GM23338 (cell line): ENCODE results near the gene PKD1. TPM values are rescaled to one million over a fixed set of nuclear protein-coding genes. Genes with fewer than 3 reads are reported as not detected.

Experiments used
- ATAC-seq: fragments of 200-7000 bp; cut with Tn5 transposase; 3 replicates; pipeline ENCODE4 v1.9.1; 2020
- DNase-seq: peaks from one replicate; pipeline ENCODE4 v3.0.0-alpha.2; 2015; ENCODE audit warnings: low spot score
- H2AFZ ChIP-seq: fragments of 200-600 bp; sonication (generic); 2 replicates; pipeline ENCODE4 v1.8.0; 2016; ENCODE audit warnings: antibody characterized with exemption, mild to moderate bottlenecking, moderate library complexity
- H3F3A ChIP-seq: fragments of 200-600 bp; sonication (generic); replicated peaks from 2 replicates; pipeline ENCODE4 v1.8.0; 2017; ENCODE audit warnings: antibody characterized with exemption, mixed run types, low read depth
- H3K27ac ChIP-seq: fragments of 200-600 bp; sonication (generic); 2 replicates; pipeline ENCODE4 v1.6.1; 2016; ENCODE audit warnings: low read depth
- H3K27me3 ChIP-seq: fragments of 200-600 bp; sonication (generic); 2 replicates; pipeline ENCODE4 v1.8.0; 2016; ENCODE audit warnings: mild to moderate bottlenecking, mixed run types, moderate library complexity; ENCODE audit not compliant: insufficient read depth
- H3K36me3 ChIP-seq: fragments of 200-600 bp; sonication (generic); 2 replicates; pipeline ENCODE4 v1.8.0; 2016; ENCODE audit warnings: mild to moderate bottlenecking; ENCODE audit not compliant: insufficient read depth
- H3K4me1 ChIP-seq: fragments of 200-600 bp; sonication (generic); 2 replicates; pipeline ENCODE4 v1.8.0; 2016; ENCODE audit warnings: mild to moderate bottlenecking, moderate library complexity; ENCODE audit not compliant: insufficient read depth
- H3K4me2 ChIP-seq: fragments of 200-600 bp; sonication (generic); 2 replicates; pipeline ENCODE4 v1.7.1; 2017; ENCODE audit warnings: mixed run types
- H3K4me3 ChIP-seq: fragments of 200-600 bp; sonication (generic); 2 replicates; pipeline ENCODE4 v1.6.1; 2016; ENCODE audit warnings: mixed run types
- H3K79me2 ChIP-seq: fragments of 200-600 bp; sonication (generic); replicated peaks from 2 replicates; pipeline ENCODE4 v1.8.0; 2017; ENCODE audit warnings: mild to moderate bottlenecking; ENCODE audit not compliant: insufficient read depth
- H3K9me2 ChIP-seq: fragments of 200-600 bp; sonication (generic); 2 replicates; pipeline ENCODE4 v1.8.0; 2017; ENCODE audit not compliant: insufficient read depth
- H4K20me1 ChIP-seq: fragments of 200-600 bp; sonication (generic); replicated peaks from 2 replicates; pipeline ENCODE4 v1.8.0; 2017; ENCODE audit warnings: mild to moderate bottlenecking; ENCODE audit not compliant: insufficient read depth
- H3K27ac Mint-ChIP-seq: 2 replicates; pipeline ENCODE4 v1.8.0; 2020; ENCODE audit warnings: inconsistent platforms, mild to moderate bottlenecking, moderate library complexity, mixed read lengths
- H3K27me3 Mint-ChIP-seq: 3 replicates; pipeline ENCODE4 v1.8.0; 2022; ENCODE audit warnings: low read depth, mild to moderate bottlenecking, moderate library complexity, mixed read lengths, inconsistent platforms; ENCODE audit not compliant: insufficient read depth, poor library complexity
- H3K36me3 Mint-ChIP-seq: 3 replicates; pipeline ENCODE4 v1.8.0; 2021; ENCODE audit warnings: low read depth, mild to moderate bottlenecking, inconsistent platforms, moderate library complexity, mixed read lengths
- H3K4me1 Mint-ChIP-seq: 3 replicates; pipeline ENCODE4 v1.8.0; 2020; ENCODE audit warnings: mild to moderate bottlenecking, inconsistent platforms, mixed read lengths
- H3K4me3 Mint-ChIP-seq: 3 replicates; pipeline ENCODE4 v1.8.0; 2021; ENCODE audit warnings: moderate library complexity, mild to moderate bottlenecking, inconsistent platforms, mixed read lengths
- H3K9me3 Mint-ChIP-seq: 3 replicates; pipeline ENCODE4 v1.8.0; 2020; ENCODE audit warnings: moderate library complexity, mild to moderate bottlenecking, inconsistent platforms, mixed read lengths
- CREB1 ChIP-seq: fragments of 250-450 bp; sonication (Bioruptor Pico); IDR thresholded peaks from 2 replicates; pipeline ENCODE4 v1.5.0; 2020; ENCODE audit warnings: low read depth, mild to moderate bottlenecking, moderate library complexity
- ETS1 ChIP-seq: IDR thresholded peaks from 2 replicates; pipeline ENCODE4 v1.6.1; 2016; ENCODE audit warnings: antibody characterized with exemption
- EZH2 ChIP-seq: fragments of 200-600 bp; sonication (generic); IDR thresholded peaks from one replicate; pipeline ENCODE4 v1.8.0; 2017; ENCODE audit warnings: antibody characterized with exemption, mild to moderate bottlenecking, low read depth; ENCODE audit not compliant: unreplicated experiment
- JUNB ChIP-seq: IDR thresholded peaks from one replicate; pipeline ENCODE4 v1.6.1; 2016; ENCODE audit warnings: antibody characterized with exemption; ENCODE audit not compliant: unreplicated experiment
- STAT1 ChIP-seq: IDR thresholded peaks from one replicate; pipeline ENCODE4 v1.6.1; 2016; ENCODE audit warnings: antibody characterized with exemption; ENCODE audit not compliant: unreplicated experiment
- ZNF114 ChIP-seq: fragments of 250-450 bp; sonication (Bioruptor Pico); IDR thresholded peaks from 2 replicates; pipeline ENCODE4 v1.5.0; 2020; ENCODE audit warnings: mild to moderate bottlenecking, moderate library complexity
- ZNF331 ChIP-seq: fragments of 250-450 bp; sonication (Bioruptor Pico); IDR thresholded peaks from 2 replicates; pipeline ENCODE4 v1.5.0; 2020; ENCODE audit warnings: low read depth, mild to moderate bottlenecking, moderate library complexity
- polyA plus RNA-seq: library from polyadenylated mRNA; unstranded; fragments of >200 nt; fragmentation: Nextera tagmentation; extraction: Ambion mirVana; gene quantifications from 2 replicates; pipeline ENCODE4 v1.2.1, GENCODE V29; 2016
- total RNA-seq: library from RNA; depleted of rRNA; stranded (reverse); fragments of >200 nt; shearing (Covaris generic); gene quantifications from 2 replicates; pipeline ENCODE4 v1.2.3, GENCODE V29; 2014
- TF ChIP-seq, protein P1 (sequence below), 2 experiments: fragments of 200-600 bp in 1 of 2; sonication (generic) in 1 of 2; conservative IDR thresholded peaks; 2 replicates each; pipeline versions ENCODE4 v1.5.1 to v1.6.1; 2016 to 2017; ENCODE audit warnings: antibody characterized with exemption in 2 of 2, low read depth in 2 of 2, mild to moderate bottlenecking in 2 of 2, moderate library complexity in 1 of 2

Gene PKD1
- total and polyA plus RNA-seq, 2 experiments from 2014 or later, result 21.1 to 107 TPM

DNA sequence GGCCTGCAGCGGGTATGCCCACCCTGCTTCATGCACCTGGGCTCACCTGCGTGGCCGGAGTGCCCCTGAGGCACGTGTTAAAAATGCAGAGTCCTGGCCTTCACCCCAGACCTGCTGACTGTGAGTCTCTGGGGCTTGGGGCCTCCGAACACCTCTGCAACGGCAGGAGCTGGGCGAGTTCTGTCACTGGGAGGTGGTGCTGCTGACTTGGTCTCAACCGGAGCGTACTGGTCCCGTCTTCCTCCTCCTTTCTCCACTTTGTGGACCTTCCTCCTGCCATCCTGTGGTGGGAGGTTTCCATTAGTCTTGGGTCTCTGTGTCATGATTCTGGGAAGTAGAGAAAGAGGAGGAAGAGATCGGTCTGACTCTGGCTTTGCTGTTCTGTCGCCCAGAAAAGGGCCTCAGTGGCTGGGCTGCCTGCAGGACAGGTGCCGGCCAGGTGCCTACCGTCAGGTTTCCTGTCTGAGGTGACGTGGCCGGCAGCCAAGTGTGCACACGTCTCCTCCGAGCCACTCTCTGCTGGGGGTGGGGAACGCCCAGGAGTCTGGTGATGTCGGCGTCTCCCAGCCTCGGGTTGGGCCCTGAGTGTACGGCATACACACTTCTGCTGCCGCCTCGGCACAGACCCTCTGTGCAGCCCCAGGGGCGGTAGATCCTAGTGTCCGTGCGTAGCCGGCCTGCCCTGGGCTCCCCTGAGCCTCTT, 81.0 kb downstream of the PKD1 start (continued):
- TF ChIP-seq ETS1 (no peak), EZH2 (no peak)

DNA sequence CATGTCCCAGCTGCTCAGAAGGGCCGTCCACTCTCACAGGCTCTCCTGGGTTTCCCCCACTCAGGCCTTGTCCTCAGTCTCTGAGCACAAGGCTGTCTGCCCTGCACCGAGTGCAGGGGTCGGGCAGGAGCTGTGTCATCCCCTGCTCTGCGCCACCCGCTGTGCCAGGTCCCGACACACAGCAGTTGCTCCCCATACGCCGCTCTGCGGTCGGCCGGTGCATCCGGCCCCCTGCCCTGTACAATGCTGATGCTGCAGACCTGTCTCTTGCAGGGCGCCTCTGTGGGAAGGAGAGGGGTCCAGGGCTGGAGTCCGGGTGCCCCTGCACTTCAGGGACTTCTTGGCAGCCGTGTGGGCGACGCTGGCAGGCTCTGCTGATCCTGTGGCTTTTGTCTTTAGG, 81.8 kb downstream of the PKD1 start:
- Mint-ChIP-seq H3K36me3 (peaks cover 23% of the 10 kb centered on the region), H3K27me3 (peaks cover 5% of the 10 kb centered on the region), H3K27ac (no peak overlapping the region), H3K4me3 (no peak overlapping the region), H3K9me3 (no peaks in the 10 kb centered on the region), H3K4me1 (no peaks in the 10 kb centered on the region)
- Histone ChIP-seq H3K79me2 (peaks cover 3% of the 10 kb centered on the region; the same call in 1 of the 2 replicates), H3K4me3 (no peak overlapping the region), H3K4me1 (no peaks in the 10 kb centered on the region), H4K20me1 (no peaks in the 10 kb centered on the region), H3K36me3 (no peaks in the 10 kb centered on the region; the same call in 1 of the 2 replicates), H2AFZ (no peak overlapping the region), H3K27me3 (no peaks in the 10 kb centered on the region), H3K4me2 (no peak overlapping the region), H3K27ac (no peak overlapping the region), H3F3A (no peaks in the 10 kb centered on the region), H3K9me2 (no peaks in the 10 kb centered on the region)
- TF ChIP-seq JUNB (no peak), STAT1 (no peak)
- ATAC-seq (no peak), DNase-seq (no peak)

GRCh38 chr16:2053211-2053610, 82.5 kb downstream of the PKD1 start:
- H2AFZ ChIP-seq, result no peak overlapping the region
- no peak overlapping the region for H3K27ac Mint-ChIP-seq
- TF ChIP-seq ZNF114 (CRISPR knock-in tag) (no peak), ZNF331 (no peak), ETS1 (no peak), STAT1 (no peak), EZH2 (no peak), JUNB (no peak), CREB1 (CRISPR knock-in tag) (no peak)
- TF ChIP-seq, protein P1, sequence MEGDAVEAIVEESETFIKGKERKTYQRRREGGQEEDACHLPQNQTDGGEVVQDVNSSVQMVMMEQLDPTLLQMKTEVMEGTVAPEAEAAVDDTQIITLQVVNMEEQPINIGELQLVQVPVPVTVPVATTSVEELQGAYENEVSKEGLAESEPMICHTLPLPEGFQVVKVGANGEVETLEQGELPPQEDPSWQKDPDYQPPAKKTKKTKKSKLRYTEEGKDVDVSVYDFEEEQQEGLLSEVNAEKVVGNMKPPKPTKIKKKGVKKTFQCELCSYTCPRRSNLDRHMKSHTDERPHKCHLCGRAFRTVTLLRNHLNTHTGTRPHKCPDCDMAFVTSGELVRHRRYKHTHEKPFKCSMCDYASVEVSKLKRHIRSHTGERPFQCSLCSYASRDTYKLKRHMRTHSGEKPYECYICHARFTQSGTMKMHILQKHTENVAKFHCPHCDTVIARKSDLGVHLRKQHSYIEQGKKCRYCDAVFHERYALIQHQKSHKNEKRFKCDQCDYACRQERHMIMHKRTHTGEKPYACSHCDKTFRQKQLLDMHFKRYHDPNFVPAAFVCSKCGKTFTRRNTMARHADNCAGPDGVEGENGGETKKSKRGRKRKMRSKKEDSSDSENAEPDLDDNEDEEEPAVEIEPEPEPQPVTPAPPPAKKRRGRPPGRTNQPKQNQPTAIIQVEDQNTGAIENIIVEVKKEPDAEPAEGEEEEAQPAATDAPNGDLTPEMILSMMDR (conservative IDR thresholded peaks at IDR 0.05; ENCODE audit: low read depth in 2 of 2), result no peak
- H3K4me2 ChIP-seq, result no peak overlapping the region
- peaks cover 10% of the 10 kb centered on the region for H3K79me2 ChIP-seq
- no peaks in the 10 kb centered on the region for H4K20me1 ChIP-seq
- peaks cover 4% of the 10 kb centered on the region; the same call in 1 of the 2 replicates for H3K4me1 ChIP-seq
- no peak for ATAC-seq
- no peaks in the 10 kb centered on the region for H3F3A ChIP-seq
- no peak overlapping the region for H3K4me3 ChIP-seq
- H3K9me3 Mint-ChIP-seq, result no peaks in the 10 kb centered on the region
- DNase-seq, result no peak
- H3K27me3 Mint-ChIP-seq, result peaks cover 8% of the 10 kb centered on the region
- peaks cover 17% of the 10 kb centered on the region for H3K36me3 Mint-ChIP-seq
- H3K4me1 Mint-ChIP-seq, result peaks cover 5% of the 10 kb centered on the region; the same call in 2 of the 3 replicates
- no peaks in the 10 kb centered on the region for H3K9me2 ChIP-seq
- no peak overlapping the region for H3K4me3 Mint-ChIP-seq
- no peaks in the 10 kb centered on the region; the same call in 1 of the 2 replicates for H3K36me3 ChIP-seq
- no peak overlapping the region for H3K27ac ChIP-seq
- no peaks in the 10 kb centered on the region for H3K27me3 ChIP-seq
